Left ventricle myocardium inferior (tissue), 1 donor: ENCODE results near the gene HOXA1. TPM values are rescaled to one million over a fixed set of nuclear protein-coding genes. Genes with fewer than 3 reads are reported as not detected.
A peak's percentile ranks its signal among the peaks of the same experiment; 100 is the strongest.

Source experiments
- DNase-seq: peaks from one replicate; pipeline ENCODE4 v3.0.0-alpha.2; 2020
- H3K27ac ChIP-seq: fragments of 200-600 bp; replicated peaks from 2 replicates; pipeline ENCODE4 v1.8.0; 2021
- H3K27me3 ChIP-seq: fragments of 200-600 bp; 2 replicates; pipeline ENCODE4 v1.8.0; 2021; ENCODE audit warnings: low read depth
- H3K36me3 ChIP-seq: fragments of 200-600 bp; 2 replicates; pipeline ENCODE4 v1.8.0; 2021
- H3K4me1 ChIP-seq: fragments of 200-600 bp; 2 replicates; pipeline ENCODE4 v1.8.0; 2021
- H3K4me3 ChIP-seq: fragments of 200-600 bp; 2 replicates; pipeline ENCODE4 v1.8.0; 2021; ENCODE audit warnings: mild to moderate bottlenecking, moderate library complexity
- H3K9me3 ChIP-seq: fragments of 200-600 bp; replicated peaks from 2 replicates; pipeline ENCODE4 v1.8.0; 2021
- intact Hi-C: fragments of 100-400 bp; cut with micrococcal nuclease; formaldehyde crosslinking; loops from one replicate; pipeline ENCODE4 v1.11.0; 2022
- long read RNA-seq: library from polyadenylated mRNA; unstranded; transcript quantifications from one replicate; pipeline ENCODE4 v2.0.0, GENCODE V29; 2021
- total RNA-seq: library from RNA; stranded (reverse); fragmentation: NEBNext Ultra II Directional; extraction: Animal tissue kit (Norgen Biotek cat#: 25700); gene quantifications from one replicate; pipeline ENCODE4 v1.2.1, GENCODE V29; 2021
- TF ChIP-seq, protein P1 (sequence below): fragments of 200-600 bp; IDR thresholded peaks from 2 replicates; pipeline ENCODE4 v1.8.0; 2021; ENCODE audit warnings: antibody characterized with exemption, mild to moderate bottlenecking, borderline replicate concordance
- donor health status: DM: no; HTN: yes; CAD: no; lungs with severe emphysema.

HOXA1 gene
- not detected for total RNA-seq
- long read RNA-seq, result 0 reads

- Histone ChIP-seq H3K4me1 (peaks cover 40% of the 10 kb centered on the region), H3K27ac (peak within 1 kb of the TSS; percentile 73), H3K36me3 (no peaks in the 10 kb centered on the region), H3K27me3 (peaks cover 100% of the 10 kb centered on the region), H3K4me3 (peak within 1 kb of the TSS; percentile 71), H3K9me3 (no peaks in the 10 kb centered on the region)
- intact Hi-C loops, result no loop called here
- DNase-seq, result peak; percentile 49
- TF ChIP-seq, protein P1, sequence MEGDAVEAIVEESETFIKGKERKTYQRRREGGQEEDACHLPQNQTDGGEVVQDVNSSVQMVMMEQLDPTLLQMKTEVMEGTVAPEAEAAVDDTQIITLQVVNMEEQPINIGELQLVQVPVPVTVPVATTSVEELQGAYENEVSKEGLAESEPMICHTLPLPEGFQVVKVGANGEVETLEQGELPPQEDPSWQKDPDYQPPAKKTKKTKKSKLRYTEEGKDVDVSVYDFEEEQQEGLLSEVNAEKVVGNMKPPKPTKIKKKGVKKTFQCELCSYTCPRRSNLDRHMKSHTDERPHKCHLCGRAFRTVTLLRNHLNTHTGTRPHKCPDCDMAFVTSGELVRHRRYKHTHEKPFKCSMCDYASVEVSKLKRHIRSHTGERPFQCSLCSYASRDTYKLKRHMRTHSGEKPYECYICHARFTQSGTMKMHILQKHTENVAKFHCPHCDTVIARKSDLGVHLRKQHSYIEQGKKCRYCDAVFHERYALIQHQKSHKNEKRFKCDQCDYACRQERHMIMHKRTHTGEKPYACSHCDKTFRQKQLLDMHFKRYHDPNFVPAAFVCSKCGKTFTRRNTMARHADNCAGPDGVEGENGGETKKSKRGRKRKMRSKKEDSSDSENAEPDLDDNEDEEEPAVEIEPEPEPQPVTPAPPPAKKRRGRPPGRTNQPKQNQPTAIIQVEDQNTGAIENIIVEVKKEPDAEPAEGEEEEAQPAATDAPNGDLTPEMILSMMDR, result no peak
Observed at GRCh38 chr7:27095897-27096767, at the start of gene HOXA1. TSS of gene HOXA1 (minus strand) at chr7:27096000. CDS start at chr7:27095912, 88 bp downstream.

DNA sequence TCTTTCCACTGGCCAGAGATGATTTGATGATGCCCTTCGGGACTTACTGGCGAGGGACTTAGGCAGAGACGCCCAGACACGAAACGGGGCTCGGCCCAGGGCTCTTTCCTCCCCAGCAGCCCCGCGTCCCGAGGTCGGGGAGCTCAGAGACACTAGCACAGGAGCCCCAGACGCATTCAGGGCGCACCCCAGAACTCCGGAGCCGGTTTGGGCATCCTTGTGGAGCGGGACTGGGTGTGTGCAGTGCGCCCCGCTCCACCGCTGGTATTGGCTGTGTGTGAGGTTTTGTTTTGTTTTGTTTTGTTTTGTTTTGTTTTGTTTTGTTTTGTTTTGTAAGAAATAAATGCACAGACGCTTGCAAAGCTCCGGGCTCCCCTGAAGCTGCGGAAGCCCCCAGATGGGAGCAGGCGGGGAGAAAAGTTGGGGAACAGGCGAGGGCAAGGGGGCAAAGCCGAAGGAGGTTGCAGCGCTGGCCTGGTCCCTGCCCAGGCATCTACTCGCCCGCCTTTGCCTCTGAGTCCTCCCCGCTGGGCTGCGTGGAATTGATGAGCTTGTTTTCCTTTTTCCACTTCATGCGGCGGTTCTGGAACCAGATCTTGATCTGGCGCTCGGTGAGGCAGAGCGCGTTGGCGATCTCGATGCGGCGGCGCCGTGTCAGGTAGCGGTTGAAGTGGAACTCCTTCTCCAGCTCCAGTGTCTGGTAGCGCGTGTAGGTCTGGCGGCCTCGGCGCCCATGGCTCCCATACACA, 49.5 kb upstream of the HOXA1 start:
- TF ChIP-seq, protein P1, result no peak
- Histone ChIP-seq H3K27ac (no peak overlapping the region), H3K9me3 (no peaks in the 10 kb centered on the region), H3K36me3 (no peaks in the 10 kb centered on the region), H3K4me1 (peaks cover 49% of the 10 kb centered on the region), H3K27me3 (peaks cover 100% of the 10 kb centered on the region), H3K4me3 (no peak overlapping the region)
- intact Hi-C loops, result no loop called here
- DNase-seq, result no peak

DNA sequence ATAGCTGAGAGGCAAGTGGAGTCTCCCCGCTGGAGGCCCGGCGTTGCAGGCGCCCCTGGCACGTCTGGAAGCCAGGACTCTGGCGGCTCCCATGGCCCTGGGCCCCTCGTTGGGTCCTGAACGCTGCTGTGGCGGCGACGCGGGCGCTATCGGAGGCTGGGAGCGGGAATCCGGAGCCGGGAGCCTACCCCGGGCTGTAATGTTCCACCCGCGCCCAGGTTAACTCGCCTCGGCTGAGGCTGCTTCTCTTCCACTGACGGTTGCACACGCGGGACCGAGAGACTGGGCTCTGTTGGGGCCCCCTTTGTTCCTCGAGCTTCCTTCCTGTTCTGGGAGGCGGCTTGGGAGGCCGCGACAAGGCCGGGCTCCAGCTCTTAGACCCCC, 49.0 kb upstream of the HOXA1 start:
- no peak overlapping the region for H3K4me3 ChIP-seq
- H3K27me3 ChIP-seq, result peaks cover 100% of the 10 kb centered on the region
- intact Hi-C loops, result no loop called here
- H3K4me1 ChIP-seq, result peaks cover 49% of the 10 kb centered on the region
- no peaks in the 10 kb centered on the region for H3K9me3 ChIP-seq
- H3K36me3 ChIP-seq, result no peaks in the 10 kb centered on the region
- no peak overlapping the region for H3K27ac ChIP-seq
- TF ChIP-seq, protein P1, result no peak
- DNase-seq, result no peak

GRCh38 chr7:27143950-27144780, 48.4 kb upstream of the HOXA1 start:
- Histone ChIP-seq H3K9me3 (no peaks in the 10 kb centered on the region), H3K27me3 (peaks cover 100% of the 10 kb centered on the region), H3K36me3 (no peaks in the 10 kb centered on the region), H3K27ac (no peak overlapping the region), H3K4me1 (peaks cover 55% of the 10 kb centered on the region), H3K4me3 (peak overlapping the region; percentile 64)
- TF ChIP-seq, protein P1, result no peak
- intact Hi-C loops, result no loop called here
- no peak for DNase-seq
